ENCODE data around the gene SLC4A4.
"Not testable (repeated sequence)": the region's sequence is repeated elsewhere in the genome, so short reads cannot be mapped to it uniquely, and the experiment has no call there.

The SLC4A4 gene

GRCh38 chr4:71361476-71361875, 22.7 kb downstream of the SLC4A4 start:
- no peak for DNase-seq

- DNase-seq: no peak
Observed at GRCh38 chr4:71366766-71367165, 27.9 kb downstream of the SLC4A4 start.

- DNase-seq: no peak
Observed at GRCh38 chr4:71367546-71367945, 28.7 kb downstream of the SLC4A4 start.

- no peak for DNase-seq
Observed at GRCh38 chr4:71368906-71369305, 30.1 kb downstream of the SLC4A4 start.

GRCh38 chr4:71369536-71369935, 30.7 kb downstream of the SLC4A4 start:
- DNase-seq: no peak

- no peak for DNase-seq
Observed at GRCh38 chr4:71375494-71375893, 36.7 kb downstream of the SLC4A4 start.

GRCh38 chr4:71377561-71377960, 38.7 kb downstream of the SLC4A4 start:
- no peak for DNase-seq

- DNase-seq: no peak
Observed at GRCh38 chr4:71379126-71379525, 40.3 kb downstream of the SLC4A4 start.

- DNase-seq: no peak
Observed at GRCh38 chr4:71380788-71381187, 42.0 kb downstream of the SLC4A4 start.

GRCh38 chr4:71382125-71382899, 43.5 kb downstream of the SLC4A4 start:
- no peak for DNase-seq

GRCh38 chr4:71382900-71383560, 44.2 kb downstream of the SLC4A4 start:
- no peak for DNase-seq

GRCh38 chr4:71383984-71384383, 45.2 kb downstream of the SLC4A4 start:
- DNase-seq: no peak

- no peak for DNase-seq
Observed at GRCh38 chr4:71389149-71389827, 50.5 kb downstream of the SLC4A4 start.

- DNase-seq: no peak
Observed at GRCh38 chr4:71392109-71392508, 53.3 kb downstream of the SLC4A4 start.

GRCh38 chr4:71396382-71396781, 57.6 kb downstream of the SLC4A4 start:
- DNase-seq: no peak

GRCh38 chr4:71400810-71401209, 62.0 kb downstream of the SLC4A4 start:
- no peak for DNase-seq

- no peak for DNase-seq
Observed at GRCh38 chr4:71402616-71403015, 63.8 kb downstream of the SLC4A4 start.

- DNase-seq: no peak
Observed at GRCh38 chr4:71404049-71404448, 65.2 kb downstream of the SLC4A4 start.

GRCh38 chr4:71405791-71406190, 67.0 kb downstream of the SLC4A4 start:
- no peak for DNase-seq

GRCh38 chr4:71406459-71406963, 67.7 kb downstream of the SLC4A4 start:
- DNase-seq: no peak

- DNase-seq: not testable (repeated sequence)
Observed at GRCh38 chr4:71408961-71409360, 70.1 kb downstream of the SLC4A4 start.

GRCh38 chr4:71411981-71412380, 73.2 kb downstream of the SLC4A4 start:
- DNase-seq: no peak

GRCh38 chr4:71415491-71415890, 76.7 kb downstream of the SLC4A4 start:
- no peak for DNase-seq

- DNase-seq: no peak
Observed at GRCh38 chr4:71417150-71417549, 78.3 kb downstream of the SLC4A4 start.
